Measurements from ENCODE around the gene COL1A1.

DNA sequence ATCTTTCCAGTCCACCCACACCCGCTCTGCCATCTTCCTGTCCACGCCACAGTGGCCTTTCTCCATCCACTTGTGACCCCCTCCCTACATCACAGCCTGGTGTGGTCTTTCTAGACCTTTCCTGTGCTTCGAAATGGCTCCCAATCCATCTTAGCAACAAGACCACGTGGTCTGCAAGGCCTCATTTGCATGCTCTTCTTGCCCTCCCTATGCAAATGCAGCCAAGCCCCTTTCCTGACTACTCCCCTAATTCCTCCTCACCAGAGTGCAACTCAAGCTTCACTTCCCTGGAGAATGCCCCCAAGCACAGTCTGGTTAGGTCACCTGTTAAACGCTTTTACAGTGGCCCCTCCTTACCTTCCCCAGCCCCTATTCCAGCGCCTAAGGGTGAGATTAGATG is 57.1 kb downstream of the COL1A1 start:
- TF ChIP-seq POLR2AphosphoS5 (IDR thresholded peaks at IDR 0.05; ENCODE audit: low read depth) (no peak), CTCF (IDR thresholded peaks at IDR 0.05; ENCODE audit: insufficient read depth, low read length) (no peak)

Data from HL-60 (cell line).